Calu3 (cell line): ENCODE results near the gene ACVR2B. TPM values are rescaled to one million over a fixed set of nuclear protein-coding genes. Genes with fewer than 3 reads are reported as not detected.
A peak's percentile ranks its signal among the peaks of the same experiment; 100 is the strongest.

Experiments
- BruUV-seq: library from RNA; stranded (reverse); fragments of 400-500 nt; replicated peaks from 2 replicates; lab custom pipeline; 2021; lab: Mats Ljungman, UMichigan
- CTCF ChIA-PET: fragments of 300-600 bp; sonication (Branson Sonifier 250); formaldehyde crosslinking; loops from one replicate; lab custom pipeline; 2022; ENCODE audit warnings: antibody characterized with exemption; lab: Charles Lee
- DNase-seq: peaks from one replicate; pipeline ENCODE4 v3.0.0; 2022
- H3K27ac Mint-ChIP-seq: one replicate; pipeline ENCODE4 v1.8.0; 2022; ENCODE audit warnings: mixed read lengths; ENCODE audit not compliant: unreplicated experiment
- H3K27me3 Mint-ChIP-seq: one replicate; pipeline ENCODE4 v1.8.0; 2022; ENCODE audit warnings: mixed read lengths; ENCODE audit not compliant: unreplicated experiment
- H3K36me3 Mint-ChIP-seq: one replicate; pipeline ENCODE4 v1.8.0; 2022; ENCODE audit warnings: mild to moderate bottlenecking, moderate library complexity, mixed read lengths; ENCODE audit not compliant: insufficient read depth, unreplicated experiment
- H3K4me1 Mint-ChIP-seq: one replicate; pipeline ENCODE4 v1.8.0; 2022; ENCODE audit warnings: mild to moderate bottlenecking, low read depth, mixed read lengths; ENCODE audit not compliant: unreplicated experiment
- H3K4me3 Mint-ChIP-seq: one replicate; pipeline ENCODE4 v1.8.0; 2022; ENCODE audit warnings: mild to moderate bottlenecking, low read depth, moderate library complexity, mixed read lengths; ENCODE audit not compliant: unreplicated experiment
- H3K9me3 Mint-ChIP-seq: one replicate; pipeline ENCODE4 v1.8.0; 2022; ENCODE audit warnings: low read depth, mixed read lengths; ENCODE audit not compliant: unreplicated experiment
- CTCF ChIP-seq: fragments of 200-600 bp; IDR thresholded peaks from one replicate; pipeline ENCODE4 v1.8.0; 2022; ENCODE audit warnings: antibody characterized with exemption; ENCODE audit not compliant: unreplicated experiment
- intact Hi-C: fragments of 100-400 bp; cut with micrococcal nuclease; formaldehyde crosslinking; loops from one replicate; pipeline ENCODE4 v1.10.0; 2022; ENCODE audit not compliant: unreplicated experiment
- total RNA-seq: library from RNA; stranded (reverse); gene quantifications from 2 replicates; pipeline ENCODE4 v1.2.3, GENCODE V29; 2022

ACVR2B gene
- total RNA-seq, 1 experiment from 2014 or later = 6.2 TPM

GRCh38 chr3:38497031-38497430, 43.3 kb downstream of the ACVR2B start:
- Mint-ChIP-seq H3K4me3 (peak overlapping the region; percentile 93), H3K9me3 (no peaks in the 10 kb centered on the region), H3K4me1 (no peaks in the 10 kb centered on the region), H3K27ac (peak overlapping the region; percentile 56), H3K27me3 (no peaks in the 10 kb centered on the region), H3K36me3 (peaks cover 17% of the 10 kb centered on the region)
- CTCF ChIA-PET = interaction anchor here (0.8 to 1.5 kb wide), 2 partner anchors 24 to 158 kb away, joined by 3 to 10 read pairs; no protein-coding TSS in a partner anchor
- DNase-seq = no peak
- intact Hi-C loops = no loop called here
- BruUV-seq = no TSS peak
- TF ChIP-seq CTCF = no peak

- H3K27me3 Mint-ChIP-seq = no peaks in the 10 kb centered on the region
- DNase-seq = no peak
- BruUV-seq = no TSS peak
- CTCF ChIA-PET = interaction anchor here (0.6 kb wide), 1 partner anchor 158 kb away, joined by 5 read pairs; no protein-coding TSS in a partner anchor
- no peaks in the 10 kb centered on the region for H3K4me1 Mint-ChIP-seq
- no peaks in the 10 kb centered on the region for H3K9me3 Mint-ChIP-seq
- no peak overlapping the region for H3K4me3 Mint-ChIP-seq
- no peak overlapping the region for H3K27ac Mint-ChIP-seq
- H3K36me3 Mint-ChIP-seq = peaks cover 17% of the 10 kb centered on the region
- intact Hi-C loops = no loop called here
- TF ChIP-seq CTCF = no peak
Observed at GRCh38 chr3:38500688-38501417, 47.2 kb downstream of the ACVR2B start.

- intact Hi-C loops = no loop called here
- no peak for DNase-seq
- no TSS peak for BruUV-seq
- no peaks in the 10 kb centered on the region for H3K9me3 Mint-ChIP-seq
- no peaks in the 10 kb centered on the region for H3K27me3 Mint-ChIP-seq
- H3K4me3 Mint-ChIP-seq = no peak overlapping the region
- no peak for TF ChIP-seq CTCF
- H3K36me3 Mint-ChIP-seq = peaks cover 9% of the 10 kb centered on the region
- CTCF ChIA-PET = interaction anchor here (1.1 kb wide), 1 partner anchor 27 kb away, joined by 3 read pairs; no protein-coding TSS in a partner anchor
- no peaks in the 10 kb centered on the region for H3K4me1 Mint-ChIP-seq
- H3K27ac Mint-ChIP-seq = no peak overlapping the region
Observed at GRCh38 chr3:38507120-38507519, 53.4 kb downstream of the ACVR2B start.

GRCh38 chr3:38509732-38510131, 56.0 kb downstream of the ACVR2B start:
- no TSS peak for BruUV-seq
- intact Hi-C loops = no loop called here
- H3K9me3 Mint-ChIP-seq = no peaks in the 10 kb centered on the region
- H3K36me3 Mint-ChIP-seq = peaks cover 9% of the 10 kb centered on the region
- no peaks in the 10 kb centered on the region for H3K27me3 Mint-ChIP-seq
- TF ChIP-seq CTCF = no peak
- H3K27ac Mint-ChIP-seq = no peak overlapping the region
- no peaks in the 10 kb centered on the region for H3K4me1 Mint-ChIP-seq
- DNase-seq = no peak
- CTCF ChIA-PET = no interaction called here
- H3K4me3 Mint-ChIP-seq = no peak overlapping the region
